ENCODE data around the gene GPRASP1.
A peak's percentile ranks its signal among the peaks of the same experiment; 100 is the strongest.
"Not testable (repeated sequence)": the region's sequence is repeated elsewhere in the genome, so short reads cannot be mapped to it uniquely, and the experiment has no call there.

Gene GPRASP1

GRCh38 chrX:102651242-102652011, at the start of gene GPRASP1:
GPRASP1 (plus strand) TSS chrX:102651483; CDS start chrX:102653914, 2,431 bp downstream.
- peak; percentile 34 for DNase-seq (ENCODE audit: low spot score)

- no peak for DNase-seq (ENCODE audit: low spot score)
Observed at GRCh38 chrX:102604327-102604726, 47.0 kb upstream of the GPRASP1 start.

GRCh38 chrX:102606115-102606514, 45.2 kb upstream of the GPRASP1 start:
- no peak for DNase-seq (ENCODE audit: low spot score)

DNA sequence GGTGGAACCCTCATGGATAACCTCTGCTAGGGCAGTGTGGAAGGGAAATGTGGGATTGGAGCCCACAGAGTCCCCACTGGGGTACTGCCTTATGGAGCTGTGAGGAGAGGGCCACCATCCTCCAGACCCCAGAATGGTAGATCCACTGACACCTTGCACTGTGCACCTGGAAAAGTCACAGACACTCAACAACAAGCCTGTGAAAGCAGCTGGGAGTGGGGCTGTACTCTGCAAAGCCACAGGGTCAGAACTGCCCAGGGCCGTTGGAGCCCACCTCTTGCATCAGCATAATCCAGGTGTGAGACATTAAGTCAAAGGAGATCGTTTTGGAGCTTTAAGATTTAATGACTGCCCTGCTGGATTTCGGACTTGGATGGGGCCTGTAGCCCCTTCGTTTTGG, 40.4 kb upstream of the GPRASP1 start:
- DNase-seq (ENCODE audit: low spot score), result no peak

DNA sequence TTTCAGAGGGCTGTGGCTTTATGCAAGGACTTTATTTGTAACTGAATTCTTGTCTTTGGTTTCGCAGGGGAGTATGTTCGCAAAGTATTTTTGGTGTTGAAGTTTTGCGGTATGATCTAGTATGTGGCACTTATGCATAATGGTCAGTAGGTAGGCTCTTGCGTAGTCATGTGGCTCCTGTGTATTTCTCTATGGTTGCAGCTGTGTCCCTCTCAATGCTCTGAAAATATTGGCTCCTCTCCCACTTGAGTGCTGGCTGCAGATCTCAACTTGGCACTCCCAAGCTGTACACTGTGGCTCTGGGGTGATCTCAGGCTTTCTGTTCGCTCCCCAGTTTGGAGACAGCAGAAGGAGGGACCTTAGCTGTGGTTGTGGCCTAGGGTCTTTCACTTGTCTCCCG, 27.2 kb upstream of the GPRASP1 start:
- DNase-seq (ENCODE audit: low spot score), result no peak

DNA sequence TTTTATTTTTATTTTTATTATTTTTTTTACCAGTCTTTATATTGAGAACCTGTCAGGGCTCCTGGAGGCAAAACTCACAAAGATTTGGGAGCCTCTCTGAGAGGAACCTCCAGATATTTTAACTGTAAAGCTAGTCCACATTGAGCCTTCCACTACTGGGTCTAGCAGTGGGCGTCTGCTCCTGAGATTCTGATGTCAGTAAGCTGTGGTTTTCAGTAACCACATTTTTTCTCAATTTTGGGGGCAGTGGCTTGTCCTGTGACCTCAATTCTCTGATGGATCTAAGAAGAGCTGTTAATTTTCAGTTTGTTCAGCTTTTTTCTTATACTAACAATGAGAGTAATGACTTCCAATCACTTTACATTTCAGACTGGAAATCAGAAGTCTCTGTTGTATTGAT, 23.6 kb upstream of the GPRASP1 start:
- no peak for DNase-seq (ENCODE audit: low spot score)

- DNase-seq (ENCODE audit: low spot score), result no peak
Observed at GRCh38 chrX:102637561-102637960, 13.7 kb upstream of the GPRASP1 start.

- peak; percentile 8 for DNase-seq (ENCODE audit: low spot score)
Observed at GRCh38 chrX:102650903-102651241, 411 bp upstream of the GPRASP1 start.

DNA sequence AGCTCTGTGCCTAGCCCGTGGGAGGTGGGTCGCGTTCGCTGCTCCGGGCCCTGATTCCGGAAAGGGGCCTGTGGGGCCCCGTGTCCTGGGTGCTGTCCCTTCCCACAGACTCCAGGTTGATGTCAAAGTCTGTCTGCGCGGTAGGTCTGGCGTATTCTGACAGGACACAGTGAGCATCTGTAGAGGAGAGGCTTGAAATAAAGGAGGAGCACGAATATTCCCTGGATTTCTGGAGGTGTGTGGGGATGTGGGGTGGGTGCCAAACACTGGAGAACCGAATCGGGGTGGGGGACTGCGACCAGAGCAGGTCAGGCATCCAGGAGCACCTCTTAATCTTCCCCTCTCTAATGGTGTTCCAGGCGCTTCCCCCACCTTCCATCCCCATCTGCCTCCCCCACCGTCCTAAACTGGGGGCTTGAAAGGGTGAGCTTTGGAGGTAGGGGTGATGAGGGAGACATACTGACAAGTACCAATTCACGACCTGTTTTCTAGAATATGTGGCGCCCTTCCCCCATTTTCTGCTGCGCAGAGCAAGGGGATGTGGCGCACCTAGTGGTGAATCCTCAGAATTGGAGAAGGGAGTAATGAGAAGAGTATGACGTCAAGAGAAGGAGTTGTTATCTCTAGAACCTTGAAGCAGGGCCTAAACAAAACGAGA, 877 bp downstream of the GPRASP1 start:
- DNase-seq (ENCODE audit: low spot score), result peak; percentile 26

- DNase-seq (ENCODE audit: low spot score), result no peak
Observed at GRCh38 chrX:102654696-102655095, 3.4 kb downstream of the GPRASP1 start.

GRCh38 chrX:102658556-102658955, 7.3 kb downstream of the GPRASP1 start:
- DNase-seq (ENCODE audit: low spot score), result no peak

DNA sequence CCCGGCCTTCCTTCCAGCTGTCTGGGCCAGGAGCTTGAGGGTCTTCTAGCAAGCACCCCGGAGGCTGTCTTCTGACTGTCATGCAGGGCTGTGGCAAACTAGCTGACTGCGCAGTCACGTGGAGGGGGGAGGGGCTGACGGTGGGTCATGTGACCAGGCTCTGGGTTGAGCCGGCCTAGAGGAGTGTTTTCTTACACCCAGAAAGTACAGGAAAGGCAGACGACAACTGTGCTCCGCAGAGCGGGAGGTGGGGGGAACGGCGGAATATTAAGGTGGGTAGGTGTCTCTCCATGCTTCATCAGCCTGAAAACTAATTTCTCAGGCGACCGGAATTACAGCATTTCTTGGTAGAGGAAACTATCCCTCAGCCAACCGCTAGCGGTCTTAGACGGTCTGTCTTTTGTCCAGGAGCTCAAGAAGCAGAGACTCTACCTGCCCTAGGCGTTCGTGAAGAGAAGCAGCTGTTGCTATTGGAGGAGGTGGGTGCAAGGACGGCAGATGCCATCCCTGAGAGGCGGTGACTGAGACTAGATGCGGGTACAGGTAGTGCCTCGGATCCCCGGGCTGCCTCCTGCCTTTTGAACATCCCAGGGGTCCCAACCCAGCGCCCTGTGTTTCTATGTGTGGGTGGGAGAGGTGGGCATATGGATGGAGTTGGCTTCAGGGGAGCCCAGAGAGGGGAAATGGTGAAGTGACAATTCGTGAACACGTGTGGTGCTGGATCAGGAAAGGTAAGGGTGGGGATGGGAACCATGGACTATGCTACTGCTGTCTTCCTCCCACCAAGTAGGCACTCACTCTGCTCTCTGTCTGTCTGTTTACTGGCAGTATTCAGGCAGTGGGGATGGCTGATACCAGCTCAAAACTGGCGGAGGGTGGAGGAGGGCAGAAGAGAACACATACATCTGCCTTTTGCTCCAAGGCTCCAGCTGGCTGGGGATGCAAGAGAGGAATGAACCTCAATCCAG, 8.8 kb downstream of the GPRASP1 start:
- peak; percentile 81 for DNase-seq (ENCODE audit: low spot score)

GRCh38 chrX:102663820-102664219, 12.5 kb downstream of the GPRASP1 start:
- not testable (repeated sequence) for DNase-seq (ENCODE audit: low spot score)

DNA sequence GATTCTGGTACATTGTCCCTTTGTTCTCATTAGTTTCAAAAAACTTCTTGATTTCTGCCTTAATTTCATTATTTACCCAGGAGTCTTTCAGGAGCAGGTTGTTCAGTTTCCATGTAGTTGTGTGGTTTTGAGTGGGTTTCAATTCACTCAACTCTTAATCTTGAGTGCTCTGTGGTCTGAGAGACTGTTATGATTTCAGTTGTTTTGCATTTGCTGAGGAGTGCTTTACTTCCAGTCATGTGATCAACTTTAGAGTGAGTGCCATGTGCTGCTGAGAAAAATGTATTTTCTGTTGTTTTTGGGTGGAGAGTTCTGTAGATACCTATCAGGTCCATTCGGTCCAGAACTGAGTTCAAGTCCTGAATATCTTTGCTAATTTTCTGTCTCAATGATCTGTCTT, 15.8 kb downstream of the GPRASP1 start:
- DNase-seq (ENCODE audit: low spot score), result not testable (repeated sequence)

DNA sequence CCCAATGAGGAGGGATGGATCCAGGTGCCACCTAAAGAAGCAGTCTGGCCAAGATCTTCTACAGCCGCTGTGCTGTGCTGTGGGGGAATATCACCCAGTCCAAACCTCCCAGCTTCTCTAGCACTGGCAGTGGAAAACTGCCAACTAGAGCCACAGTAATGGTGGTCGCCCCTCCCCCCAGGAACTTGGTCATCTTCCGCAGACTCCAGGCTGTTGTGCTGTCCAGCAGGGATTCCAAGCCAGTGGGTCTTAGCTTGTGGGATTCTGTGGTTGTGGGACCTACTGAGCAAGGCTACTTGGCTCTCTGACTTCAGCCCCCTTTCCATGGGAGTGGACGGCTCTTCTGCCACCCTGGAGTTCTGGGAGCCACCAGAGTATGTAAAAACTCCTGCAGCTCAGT, 18.2 kb downstream of the GPRASP1 start:
- DNase-seq (ENCODE audit: low spot score), result no peak

DNA sequence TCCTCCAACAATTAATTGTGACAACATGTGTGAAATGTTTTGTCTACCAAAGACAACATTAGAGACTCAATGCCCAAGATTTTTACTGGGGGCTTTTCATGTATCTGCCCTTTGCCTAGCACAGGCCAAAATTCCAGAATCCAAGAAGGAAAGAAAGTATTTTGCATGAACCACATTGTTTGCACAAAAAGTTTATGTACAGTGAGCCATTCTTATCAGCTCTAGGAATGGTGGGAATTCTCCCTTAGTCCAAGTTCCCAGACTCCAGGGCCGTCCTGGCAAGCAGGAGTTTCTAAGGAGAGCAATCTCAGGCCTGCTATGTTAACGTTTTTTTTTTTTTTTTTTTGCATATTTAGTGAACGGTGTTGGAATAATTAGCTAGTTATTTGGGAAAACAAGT, 21.6 kb downstream of the GPRASP1 start:
- no peak for DNase-seq (ENCODE audit: low spot score)

GRCh38 chrX:102677479-102677878, 26.2 kb downstream of the GPRASP1 start:
- DNase-seq (ENCODE audit: low spot score), result not testable (repeated sequence)

DNA sequence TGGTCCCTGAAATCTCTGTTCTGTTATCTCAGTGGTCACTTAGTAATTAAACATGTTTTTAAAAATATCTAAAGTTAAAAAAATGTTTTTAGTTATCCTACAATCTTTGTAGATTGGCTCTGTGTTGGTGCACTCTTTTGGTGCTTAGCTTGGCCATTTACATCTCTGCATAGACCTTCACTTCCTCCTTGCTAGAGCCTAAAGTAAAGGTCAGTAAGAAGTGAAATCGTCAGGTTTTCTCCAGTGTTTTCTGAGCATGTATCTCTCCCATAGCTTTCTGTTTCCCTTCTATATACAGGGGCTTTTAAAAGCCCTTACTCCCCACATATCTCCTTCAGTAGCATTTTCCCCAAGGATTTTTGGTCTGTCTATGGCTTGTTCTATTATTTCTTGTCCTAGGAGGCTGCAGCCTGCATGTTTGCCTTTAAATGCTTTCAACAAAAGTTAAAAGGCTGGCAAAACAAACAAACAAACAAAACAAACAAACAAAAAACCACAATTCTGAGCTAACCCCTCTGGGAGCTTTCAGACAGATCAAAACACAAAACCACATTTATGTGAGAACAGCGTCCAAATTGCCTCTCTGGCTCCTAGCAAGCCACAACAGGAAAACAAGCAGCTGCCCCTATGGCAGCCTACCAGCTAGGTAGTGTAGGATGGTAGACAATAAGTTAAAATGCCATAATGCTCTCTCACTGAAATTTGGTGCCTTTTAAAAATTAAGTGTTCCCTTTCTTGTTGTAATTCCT, 33.7 kb downstream of the GPRASP1 start:
- DNase-seq (ENCODE audit: low spot score), result no peak

DNA sequence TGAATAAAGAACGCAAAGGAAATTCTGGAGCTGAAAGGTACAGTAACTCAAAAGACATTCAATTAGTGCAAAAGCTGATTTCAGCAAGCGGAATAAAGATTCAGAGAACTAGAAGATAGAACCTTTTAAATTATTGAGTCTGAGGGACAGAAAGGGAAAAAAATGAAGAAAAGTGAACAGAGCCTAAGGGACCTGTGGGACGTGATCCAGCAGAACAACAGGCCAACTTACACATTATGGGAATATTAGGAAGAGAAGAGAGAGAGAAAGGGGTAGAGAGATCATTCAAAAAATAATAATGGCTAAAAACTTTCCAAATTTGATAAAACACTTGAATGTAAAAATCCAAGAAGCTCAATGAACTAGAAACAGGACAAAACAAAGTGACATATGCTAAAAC, 43.5 kb downstream of the GPRASP1 start:
- no peak for DNase-seq (ENCODE audit: low spot score)

DNA sequence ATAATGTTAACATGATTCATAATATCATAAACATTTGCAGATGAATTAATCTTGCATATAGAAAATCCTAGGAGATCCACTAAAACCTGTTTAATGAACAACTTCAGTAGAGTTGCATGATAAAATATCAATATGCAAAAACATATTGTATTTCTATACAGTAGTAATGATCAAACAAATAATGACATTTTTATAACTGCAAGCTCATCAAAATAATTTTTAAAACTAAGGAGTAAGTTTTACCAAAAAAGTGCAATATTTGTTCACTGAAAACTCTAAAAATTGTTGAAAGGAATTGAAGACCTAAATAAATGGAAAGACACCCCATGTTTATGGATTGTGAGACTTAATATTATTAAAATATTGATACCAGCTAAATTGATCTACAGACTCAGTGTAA, 45.0 kb downstream of the GPRASP1 start:
- DNase-seq (ENCODE audit: low spot score), result no peak

DNA sequence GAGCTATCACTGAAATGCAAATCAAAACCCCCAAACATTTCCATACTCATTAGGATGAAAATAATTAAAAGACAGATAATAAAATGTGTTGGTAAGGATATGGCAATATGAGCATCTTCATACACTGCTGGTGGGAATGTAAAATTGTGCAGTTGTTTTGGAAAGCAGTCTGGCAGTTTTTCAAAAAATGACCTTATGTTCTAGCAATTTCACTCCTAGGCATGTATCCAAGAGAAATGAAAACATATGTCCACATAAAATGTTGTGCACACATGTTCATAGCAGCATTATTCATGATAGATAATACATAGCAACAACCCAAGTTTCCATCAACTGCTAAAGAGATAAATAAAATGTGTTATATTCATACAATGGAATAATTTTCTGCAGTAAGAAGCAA, 46.2 kb downstream of the GPRASP1 start:
- DNase-seq (ENCODE audit: low spot score), result no peak
